Neural progenitor cell (in vitro differentiated cells): ENCODE data around the gene DCST2. TPM values are rescaled to one million over a fixed set of nuclear protein-coding genes. Genes with fewer than 3 reads are reported as not detected.
A peak's percentile ranks its signal among the peaks of the same experiment; 100 is the strongest.

ENCODE experiments used
- DNase-seq: peaks from one replicate; pipeline ENCODE4 v3.0.0-alpha.2; 2016; ENCODE audit warnings: low spot score
- H2AFZ ChIP-seq: fragments of 200-600 bp; sonication (generic); replicated peaks from 2 replicates; pipeline ENCODE4 v1.6.1; 2016; ENCODE audit warnings: antibody characterized with exemption
- H3F3A ChIP-seq: fragments of 200-600 bp; sonication (generic); 2 replicates; pipeline ENCODE4 v1.6.1; 2016; ENCODE audit warnings: antibody characterized with exemption, low read depth
- H3K27ac ChIP-seq: fragments of 200-600 bp; sonication (generic); 2 replicates; pipeline ENCODE4 v1.5.1; 2016; ENCODE audit warnings: mild to moderate bottlenecking
- H3K27me3 ChIP-seq: fragments of 200-600 bp; sonication (generic); 2 replicates; pipeline ENCODE4 v1.6.1; 2016; ENCODE audit warnings: mild to moderate bottlenecking, moderate library complexity
- H3K36me3 ChIP-seq: fragments of 200-600 bp; sonication (generic); 2 replicates; pipeline ENCODE4 v1.5.1; 2016
- H3K4me1 ChIP-seq: fragments of 200-600 bp; sonication (generic); 2 replicates; pipeline ENCODE4 v1.6.1; 2016; ENCODE audit warnings: mixed run types
- H3K4me2 ChIP-seq: fragments of 200-600 bp; sonication (generic); 2 replicates; pipeline ENCODE4 v1.6.1; 2016
- H3K4me3 ChIP-seq: fragments of 200-600 bp; sonication (generic); 2 replicates; pipeline ENCODE4 v1.5.1; 2016
- H3K79me2 ChIP-seq: fragments of 200-600 bp; sonication (generic); 2 replicates; pipeline ENCODE4 v1.6.1; 2016; ENCODE audit warnings: low read depth
- H3K9ac ChIP-seq: fragments of 200-600 bp; sonication (generic); 2 replicates; pipeline ENCODE4 v1.6.1; 2016
- H3K9me3 ChIP-seq: fragments of 200-600 bp; sonication (generic); 2 replicates; pipeline ENCODE4 v1.5.1; 2016; ENCODE audit warnings: low read depth
- H4K20me1 ChIP-seq: fragments of 200-600 bp; sonication (generic); 2 replicates; pipeline ENCODE4 v1.6.1; 2016; ENCODE audit warnings: low read depth
- H3K27ac Mint-ChIP-seq: 3 replicates; pipeline ENCODE4 v1.8.0; 2021; ENCODE audit warnings: mixed read lengths
- H3K27me3 Mint-ChIP-seq: 2 replicates; pipeline ENCODE4 v1.8.0; 2022; ENCODE audit warnings: low read depth, mild to moderate bottlenecking, inconsistent platforms, moderate library complexity, mixed read lengths; ENCODE audit not compliant: insufficient read depth
- H3K36me3 Mint-ChIP-seq: 3 replicates; pipeline ENCODE4 v1.8.0; 2021; ENCODE audit warnings: mixed read lengths
- H3K4me1 Mint-ChIP-seq: 3 replicates; pipeline ENCODE4 v1.8.0; 2021; ENCODE audit warnings: mixed read lengths
- H3K4me3 Mint-ChIP-seq: 3 replicates; pipeline ENCODE4 v1.8.0; 2021; ENCODE audit warnings: mild to moderate bottlenecking, moderate library complexity, mixed read lengths
- H3K9me3 Mint-ChIP-seq: 3 replicates; pipeline ENCODE4 v1.8.0; 2020; ENCODE audit warnings: mixed read lengths
- CTCF ChIP-seq: fragments of 200-600 bp; sonication (generic); IDR thresholded peaks from 2 replicates; pipeline ENCODE4 v1.5.1; 2017; ENCODE audit warnings: antibody characterized with exemption, mild to moderate bottlenecking
- EZH2 ChIP-seq: fragments of 200-600 bp; sonication (generic); IDR thresholded peaks from 2 replicates; pipeline ENCODE4 v1.6.1; 2017; ENCODE audit warnings: antibody characterized with exemption, mild to moderate bottlenecking, moderate library complexity
- EZH2phosphoT487 ChIP-seq: fragments of 200-600 bp; sonication (generic); IDR thresholded peaks from 2 replicates; pipeline ENCODE4 v1.6.1; 2017; ENCODE audit warnings: antibody characterized with exemption
- total RNA-seq: library from RNA; depleted of rRNA; stranded (reverse); fragments of >200 nt; gene quantifications from 2 replicates; pipeline ENCODE4 v1.2.3, GENCODE V29; 2015; ENCODE audit warnings: low replicate concordance

Gene DCST2
- total RNA-seq, 1 donor from 2014 or later = 1.8 TPM

GRCh38 chr1:155073377-155074242 lies 40.0 kb upstream of the DCST2 start:
- no peak overlapping the region for H2AFZ ChIP-seq
- H3K4me1 ChIP-seq = peaks cover 33% of the 10 kb centered on the region
- H3K27ac ChIP-seq = no peak overlapping the region
- DNase-seq = no peak
- H3K79me2 ChIP-seq = no peaks in the 10 kb centered on the region
- peaks cover 63% of the 10 kb centered on the region for H3F3A ChIP-seq
- no peak overlapping the region for H3K9ac ChIP-seq
- peaks cover 18% of the 10 kb centered on the region for H4K20me1 ChIP-seq
- Mint-ChIP-seq H3K4me3 (peak overlapping the region; percentile 14), H3K27ac (no peak overlapping the region), H3K4me1 (peaks cover 53% of the 10 kb centered on the region), H3K9me3 (no peaks in the 10 kb centered on the region), H3K27me3 (peaks cover 17% of the 10 kb centered on the region), H3K36me3 (no peaks in the 10 kb centered on the region)
- H3K4me2 ChIP-seq = no peak overlapping the region
- H3K4me3 ChIP-seq = no peak overlapping the region
- TF ChIP-seq CTCF = no peak
- TF ChIP-seq EZH2 = no peak
- TF ChIP-seq EZH2phosphoT487 = no peak
- H3K36me3 ChIP-seq = no peaks in the 10 kb centered on the region
- H3K9me3 ChIP-seq = no peaks in the 10 kb centered on the region
- H3K27me3 ChIP-seq = peaks cover 64% of the 10 kb centered on the region

GRCh38 chr1:155072531-155073289 lies 39.1 kb upstream of the DCST2 start:
- H3K27me3 Mint-ChIP-seq = peaks cover 13% of the 10 kb centered on the region
- H3K4me1 ChIP-seq = peaks cover 28% of the 10 kb centered on the region

GRCh38 chr1:155071701-155072100 lies 38.1 kb upstream of the DCST2 start:
- no peaks in the 10 kb centered on the region for H3K79me2 ChIP-seq
- no peaks in the 10 kb centered on the region for H3K9me3 ChIP-seq
- Mint-ChIP-seq H3K36me3 (peaks cover 4% of the 10 kb centered on the region), H3K27me3 (peaks cover 14% of the 10 kb centered on the region), H3K9me3 (no peaks in the 10 kb centered on the region), H3K4me1 (peaks cover 46% of the 10 kb centered on the region), H3K4me3 (peak overlapping the region; percentile 77), H3K27ac (peak overlapping the region; percentile 67)
- no peak overlapping the region for H3K9ac ChIP-seq
- H3K4me2 ChIP-seq = peak overlapping the region; percentile 75
- H3F3A ChIP-seq = peaks cover 52% of the 10 kb centered on the region
- peaks cover 25% of the 10 kb centered on the region for H3K4me1 ChIP-seq
- H3K27me3 ChIP-seq = peaks cover 53% of the 10 kb centered on the region
- no peak overlapping the region for H2AFZ ChIP-seq
- no peaks in the 10 kb centered on the region for H3K36me3 ChIP-seq
- no peak overlapping the region for H3K27ac ChIP-seq
- H4K20me1 ChIP-seq = peaks cover 23% of the 10 kb centered on the region
- peak; percentile 91 for DNase-seq
- TF ChIP-seq CTCF (no peak), EZH2 (no peak), EZH2phosphoT487 (no peak)
- H3K4me3 ChIP-seq = peak overlapping the region; percentile 43

More at GRCh38 chr1:155072531-155073289, 39.1 kb upstream of the DCST2 start:
- Histone ChIP-seq H3K9ac (no peak overlapping the region), H3K4me3 (no peak overlapping the region), H3F3A (peaks cover 55% of the 10 kb centered on the region), H3K9me3 (no peaks in the 10 kb centered on the region), H3K27me3 (peaks cover 55% of the 10 kb centered on the region), H3K4me2 (no peak overlapping the region), H2AFZ (no peak overlapping the region), H3K27ac (no peak overlapping the region), H4K20me1 (peaks cover 20% of the 10 kb centered on the region), H3K36me3 (no peaks in the 10 kb centered on the region), H3K79me2 (no peaks in the 10 kb centered on the region)
- TF ChIP-seq EZH2phosphoT487 (no peak), EZH2 (no peak), CTCF (no peak)
- Mint-ChIP-seq H3K36me3 (no peaks in the 10 kb centered on the region), H3K27ac (no peak overlapping the region), H3K9me3 (no peaks in the 10 kb centered on the region), H3K4me3 (peak overlapping the region; percentile 77), H3K4me1 (peaks cover 51% of the 10 kb centered on the region)
- DNase-seq = no peak
